Vagina (tissue), 2 donors: Measurements from ENCODE around the gene ADPRHL1.
"Not testable (repeated sequence)": the region's sequence is repeated elsewhere in the genome, so short reads cannot be mapped to it uniquely, and the experiment has no call there.

ENCODE experiments used
- CTCF ChIP-seq, 3 experiments: fragments of 450-650 bp in 2 of 3; fragments of 200-600 bp in 1 of 3; sonication (generic) in 1 of 3; IDR thresholded peaks; one replicate each; pipeline ENCODE4 v1.5.1; 2017 to 2019; ENCODE audit warnings: antibody characterized with exemption in 3 of 3, mild to moderate bottlenecking in 2 of 3, moderate library complexity in 2 of 3
- POLR2A ChIP-seq, 2 donors: fragments of 450-650 bp; IDR thresholded peaks; one replicate each; pipeline ENCODE4 v1.6.1; 2017; ENCODE audit warnings: antibody characterized with exemption in 2 of 2, mild to moderate bottlenecking in 2 of 2, moderate library complexity in 2 of 2
- POLR2AphosphoS5 ChIP-seq, 2 donors: sonication (generic); formaldehyde crosslinking; IDR thresholded peaks; one replicate each; pipeline ENCODE4 v1.9.0; 2017; ENCODE audit warnings: antibody characterized with exemption in 2 of 2, mild to moderate bottlenecking in 2 of 2, low read depth in 1 of 2; ENCODE audit not compliant: insufficient read depth in 1 of 2

- not testable (repeated sequence) for TF ChIP-seq CTCF (IDR thresholded peaks at IDR 0.05); POLR2A (IDR thresholded peaks at IDR 0.05); POLR2AphosphoS5 (IDR thresholded peaks at IDR 0.05; ENCODE audit: insufficient read depth in 1 of 2, low read depth in 1 of 2)
Measured at GRCh38 chr13:113450861-113451620, 2.2 kb downstream of the ADPRHL1 start.
